ENCODE data around the gene ALDH18A1.

ALDH18A1 gene

DNA sequence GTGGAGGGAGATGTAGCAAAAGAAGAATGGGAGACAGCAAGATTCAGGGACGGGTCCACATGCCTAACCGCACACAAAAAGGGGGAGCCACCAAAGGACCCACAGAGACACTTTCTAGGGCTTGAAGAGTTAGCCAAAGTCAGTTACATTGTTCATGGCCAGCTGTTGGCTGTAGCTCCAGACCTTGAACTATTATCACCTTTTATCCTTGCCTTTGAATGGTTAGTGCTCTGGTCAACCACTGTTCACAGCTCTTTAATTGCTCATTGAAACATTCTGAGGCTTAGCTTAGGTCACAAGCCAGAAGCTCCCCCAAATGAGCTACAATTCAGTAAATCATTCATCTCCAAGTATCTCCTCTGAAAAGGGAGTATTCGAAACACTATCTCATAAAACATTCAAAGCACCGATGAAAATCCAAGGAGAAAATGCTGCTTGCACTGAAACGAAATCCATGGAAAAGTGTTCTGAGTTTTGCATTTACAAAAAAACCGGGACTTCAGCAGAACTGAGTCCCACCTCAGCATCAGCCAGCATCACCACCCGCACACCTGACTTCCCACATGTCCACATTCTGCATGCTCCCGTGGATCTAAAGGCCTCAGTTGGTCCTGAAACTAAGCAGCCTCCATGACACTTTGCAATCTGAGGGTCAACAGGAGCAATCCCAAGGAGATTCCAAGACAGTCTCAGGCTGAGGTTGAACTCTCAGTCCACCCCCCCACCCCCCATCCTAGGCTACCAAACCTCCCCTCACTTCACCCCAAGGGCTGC lies 99.3 kb downstream of the ALDH18A1 start:
- DNase-seq (ENCODE audit: low read depth) = no peak
- TF ChIP-seq, protein P1, sequence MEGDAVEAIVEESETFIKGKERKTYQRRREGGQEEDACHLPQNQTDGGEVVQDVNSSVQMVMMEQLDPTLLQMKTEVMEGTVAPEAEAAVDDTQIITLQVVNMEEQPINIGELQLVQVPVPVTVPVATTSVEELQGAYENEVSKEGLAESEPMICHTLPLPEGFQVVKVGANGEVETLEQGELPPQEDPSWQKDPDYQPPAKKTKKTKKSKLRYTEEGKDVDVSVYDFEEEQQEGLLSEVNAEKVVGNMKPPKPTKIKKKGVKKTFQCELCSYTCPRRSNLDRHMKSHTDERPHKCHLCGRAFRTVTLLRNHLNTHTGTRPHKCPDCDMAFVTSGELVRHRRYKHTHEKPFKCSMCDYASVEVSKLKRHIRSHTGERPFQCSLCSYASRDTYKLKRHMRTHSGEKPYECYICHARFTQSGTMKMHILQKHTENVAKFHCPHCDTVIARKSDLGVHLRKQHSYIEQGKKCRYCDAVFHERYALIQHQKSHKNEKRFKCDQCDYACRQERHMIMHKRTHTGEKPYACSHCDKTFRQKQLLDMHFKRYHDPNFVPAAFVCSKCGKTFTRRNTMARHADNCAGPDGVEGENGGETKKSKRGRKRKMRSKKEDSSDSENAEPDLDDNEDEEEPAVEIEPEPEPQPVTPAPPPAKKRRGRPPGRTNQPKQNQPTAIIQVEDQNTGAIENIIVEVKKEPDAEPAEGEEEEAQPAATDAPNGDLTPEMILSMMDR (IDR thresholded peaks at IDR 0.05; ENCODE audit: control insufficient read depth, insufficient read depth, low read depth, low read length, missing control alignments) = no peak
- no peak overlapping the region for H3K4me3 ChIP-seq (ENCODE audit: control insufficient read depth, low read depth, low read length)

Measured in AG09309 (cell line).